22Rv1 (cell line): ENCODE data around the gene SHE.
A peak's percentile ranks its signal among the peaks of the same experiment; 100 is the strongest.

Experiments used
- CTCF ChIP-seq: fragments of 450-650 bp; IDR thresholded peaks from 2 replicates; pipeline ENCODE4 v1.5.1; 2017; ENCODE audit warnings: mild to moderate bottlenecking
- ZFX ChIP-seq: fragments of 450-650 bp; IDR thresholded peaks from 2 replicates; pipeline ENCODE4 v1.6.1; 2017; ENCODE audit warnings: antibody characterized with exemption, borderline replicate concordance

DNA sequence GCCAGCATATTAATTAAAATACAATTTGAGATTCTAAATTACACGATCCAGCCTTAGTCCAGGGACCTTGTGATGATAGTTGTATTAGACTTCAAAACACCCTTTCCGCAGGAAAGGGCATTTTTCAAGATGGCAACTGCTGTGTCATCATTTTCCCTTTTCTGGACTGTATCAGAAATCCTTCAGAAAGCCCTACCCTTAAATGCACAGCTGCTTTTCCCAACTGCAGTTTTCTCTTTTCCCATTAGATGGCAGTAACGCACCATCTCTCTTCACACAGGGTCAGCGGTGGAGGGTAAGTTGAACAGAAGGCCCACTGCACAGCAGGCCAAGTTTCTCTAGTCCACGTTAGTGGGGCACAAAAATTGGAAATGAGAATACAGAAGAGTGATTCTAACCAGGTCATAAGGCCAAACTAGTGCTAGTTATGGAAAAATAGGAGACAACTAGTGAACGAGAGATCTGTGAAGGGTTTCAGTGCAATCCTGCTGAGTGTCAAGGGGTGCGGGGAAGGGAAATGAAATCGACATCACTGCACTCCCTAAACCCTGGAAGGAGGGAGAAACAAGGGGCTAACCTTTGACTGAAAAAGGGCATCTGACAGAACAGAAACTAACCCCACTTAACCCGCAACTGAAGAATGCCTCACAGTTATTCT lies 22.3 kb downstream of the SHE start:
- TF ChIP-seq CTCF (peak; percentile 98), ZFX (no peak)
